Ecto neural progenitor cell (in vitro differentiated cells): ENCODE results near the gene SREK1IP1.

Source experiments
- DNase-seq: peaks from one replicate; pipeline ENCODE4 v3.0.0-alpha.2; 2018; ENCODE audit warnings: low spot score

Gene SREK1IP1

GRCh38 chr5:64680289-64680688 is 88.2 kb downstream of the SREK1IP1 start:
- DNase-seq: no peak

- no peak for DNase-seq
These were observed 90.1 kb downstream of the SREK1IP1 start for GRCh38 chr5:64678374-64678773.

- DNase-seq: no peak
These were observed 96.8 kb downstream of the SREK1IP1 start for GRCh38 chr5:64671678-64672077.

GRCh38 chr5:64670277-64670676 is 98.2 kb downstream of the SREK1IP1 start:
- DNase-seq: no peak
